HG02870 (cell line): Measurements from ENCODE around the gene TACC2.
"Not testable (repeated sequence)": the region's sequence is repeated elsewhere in the genome, so short reads cannot be mapped to it uniquely, and the experiment has no call there.

Source experiments
- ATAC-seq: cut with Tn5 transposase; IDR thresholded peaks from one replicate; pipeline ENCODE4 v1.9.1; 2021; ENCODE audit warnings: mild to moderate bottlenecking, moderate library complexity; ENCODE audit not compliant: unreplicated experiment

Gene TACC2

GRCh38 chr10:122182308-122182707 is 193.3 kb downstream of the TACC2 start:
- ATAC-seq, result no peak

- no peak for ATAC-seq
Measured at GRCh38 chr10:122184254-122184653, 195.3 kb downstream of the TACC2 start.

- ATAC-seq, result no peak
Measured at GRCh38 chr10:122185643-122186042, 196.7 kb downstream of the TACC2 start.

GRCh38 chr10:122186816-122187810 is 198.2 kb downstream of the TACC2 start:
- no peak for ATAC-seq

- ATAC-seq, result no peak
Measured at GRCh38 chr10:122188706-122189105, 199.7 kb downstream of the TACC2 start.

GRCh38 chr10:122189185-122189584 is 200.2 kb downstream of the TACC2 start:
- no peak for ATAC-seq

- no peak for ATAC-seq
Measured at GRCh38 chr10:122190176-122190943, 201.4 kb downstream of the TACC2 start.

GRCh38 chr10:122191936-122192541 is 203.1 kb downstream of the TACC2 start:
- no peak for ATAC-seq

DNA sequence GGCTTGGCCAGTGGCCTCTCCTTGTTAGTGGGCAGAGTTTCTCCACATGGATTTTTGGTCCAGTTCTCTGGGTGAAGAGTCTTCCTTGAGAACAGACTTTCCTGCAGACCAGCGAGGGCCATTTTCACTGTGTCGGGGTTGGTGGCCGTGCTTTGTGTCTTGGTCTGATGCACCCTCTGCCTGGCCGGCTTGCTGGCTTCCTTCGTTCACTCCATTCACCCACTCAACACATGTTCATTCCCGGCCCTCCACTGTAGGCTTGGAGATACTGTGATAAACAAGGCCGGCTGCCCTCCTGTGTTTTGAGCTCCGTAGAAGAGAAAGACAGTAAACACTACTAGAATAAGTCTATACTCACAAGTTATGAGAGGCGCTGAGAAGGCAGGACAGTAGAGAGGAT is 205.3 kb downstream of the TACC2 start:
- no peak for ATAC-seq

DNA sequence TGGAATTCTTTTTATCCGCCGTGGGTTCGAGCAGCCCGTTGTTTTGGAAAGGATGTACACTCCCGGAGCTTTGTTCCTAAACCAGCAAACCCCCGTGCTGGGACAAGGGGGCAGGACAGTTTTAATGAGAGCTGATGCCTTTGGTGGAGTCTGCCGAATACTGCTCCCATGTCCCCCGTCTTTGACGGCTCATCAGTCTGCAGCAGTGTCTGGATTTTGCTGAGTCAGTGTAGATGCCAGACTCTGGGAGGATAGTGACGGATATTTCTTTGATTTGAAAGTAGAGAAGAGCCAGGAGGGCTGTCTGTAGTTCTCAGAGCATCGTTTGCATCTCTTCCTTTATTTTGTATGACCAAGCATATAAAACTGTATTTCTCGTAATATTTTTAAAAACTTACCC is 207.3 kb downstream of the TACC2 start:
- ATAC-seq, result no peak

DNA sequence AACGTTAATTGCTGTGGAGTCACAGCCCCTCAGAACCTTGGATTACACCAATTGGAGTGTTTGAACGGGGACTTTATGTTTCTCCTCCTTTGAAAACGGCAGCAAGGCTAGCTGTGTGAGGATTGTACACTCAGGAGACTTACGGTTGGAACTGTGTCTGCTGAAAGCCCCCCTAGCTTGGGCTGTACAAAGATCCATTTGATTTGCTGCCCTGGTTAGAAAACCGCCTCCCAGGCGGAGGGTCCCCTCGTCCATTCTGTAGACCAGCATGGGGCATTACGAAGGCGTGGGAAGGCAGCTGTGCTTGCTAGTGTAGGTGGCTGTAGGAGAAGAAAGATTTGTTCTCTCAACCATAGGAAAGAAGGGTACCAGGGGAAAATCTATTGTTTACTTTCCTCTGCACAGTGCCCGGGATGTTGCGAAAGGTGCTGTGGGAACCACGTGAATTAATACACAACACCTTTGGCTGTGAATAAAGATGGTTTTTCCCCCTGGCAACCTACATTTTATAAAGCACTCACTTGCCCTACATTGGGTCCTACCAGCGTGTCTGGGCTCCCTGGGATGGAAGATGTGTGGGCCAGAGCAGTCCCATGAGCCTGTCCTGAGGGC is 208.8 kb downstream of the TACC2 start:
- no peak for ATAC-seq

- ATAC-seq, result no peak
Measured at GRCh38 chr10:122198631-122199030, 209.7 kb downstream of the TACC2 start.

GRCh38 chr10:122199070-122199469 is 210.1 kb downstream of the TACC2 start:
- ATAC-seq, result no peak

DNA sequence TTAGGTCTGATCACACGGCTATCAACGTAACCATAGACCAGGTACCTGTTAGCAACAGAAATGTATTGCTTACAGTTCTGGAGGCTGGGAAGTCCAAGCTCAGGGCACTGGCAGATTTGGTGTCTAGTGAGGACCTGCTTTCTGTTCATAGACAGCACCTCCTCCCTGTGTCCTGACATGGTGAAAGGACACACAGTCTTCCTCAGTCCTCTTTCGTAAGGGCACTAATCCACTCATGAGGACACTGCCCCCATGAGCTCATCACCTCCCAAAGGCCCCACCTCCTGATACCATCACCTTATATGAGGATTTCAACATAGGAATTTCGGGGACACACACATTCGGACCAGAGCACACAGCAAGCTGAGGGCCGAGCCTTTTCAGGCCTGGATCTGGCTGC is 210.7 kb downstream of the TACC2 start:
- no peak for ATAC-seq

GRCh38 chr10:122201401-122201800 is 212.4 kb downstream of the TACC2 start:
- no peak for ATAC-seq

- ATAC-seq, result not testable (repeated sequence)
Measured at GRCh38 chr10:122203180-122203579, 214.2 kb downstream of the TACC2 start.

GRCh38 chr10:122204691-122205489 is 215.9 kb downstream of the TACC2 start:
- no peak for ATAC-seq

- no peak for ATAC-seq
Measured at GRCh38 chr10:122206471-122207065, 217.6 kb downstream of the TACC2 start.

- ATAC-seq, result no peak
Measured at GRCh38 chr10:122207163-122207562, 218.2 kb downstream of the TACC2 start.

- ATAC-seq, result no peak
Measured at GRCh38 chr10:122207596-122207995, 218.6 kb downstream of the TACC2 start.
